Measurements from ENCODE around the gene FKBP8.
"Not testable (repeated sequence)": the region's sequence is repeated elsewhere in the genome, so short reads cannot be mapped to it uniquely, and the experiment has no call there.

The FKBP8 gene

GRCh38 chr19:18542941-18543813, at the start of gene FKBP8:
Gene FKBP8 (minus strand): TSS chr19:18543573. CDS start chr19:18541970, 1,603 bp downstream.
- DNase-seq: peak; percentile 95

- DNase-seq: not testable (repeated sequence)
These were observed 49.4 kb upstream of the FKBP8 start for GRCh38 chr19:18592732-18593131.

- no peak for DNase-seq
These were observed 48.5 kb upstream of the FKBP8 start for GRCh38 chr19:18591735-18592385.

GRCh38 chr19:18590273-18591272, 47.2 kb upstream of the FKBP8 start:
- no peak for DNase-seq

GRCh38 chr19:18589380-18590272, 46.3 kb upstream of the FKBP8 start:
- peak; percentile 69 for DNase-seq

GRCh38 chr19:18588611-18589379, 45.4 kb upstream of the FKBP8 start, which contains the start of gene REX1BD:
Gene REX1BD (plus strand): TSS chr19:18588798. CDS start chr19:18588802, 4 bp downstream.
- DNase-seq: peak; percentile 87

- DNase-seq: no peak
These were observed 44.7 kb upstream of the FKBP8 start for GRCh38 chr19:18587962-18588610.

- no peak for DNase-seq
These were observed 44.2 kb upstream of the FKBP8 start for GRCh38 chr19:18587561-18587960.

- DNase-seq: no peak
These were observed 42.9 kb upstream of the FKBP8 start for GRCh38 chr19:18586306-18586705.

GRCh38 chr19:18580311-18580710, 36.9 kb upstream of the FKBP8 start:
- DNase-seq: no peak

- no peak for DNase-seq
These were observed 34.1 kb upstream of the FKBP8 start for GRCh38 chr19:18577365-18577914.

GRCh38 chr19:18576383-18576782, 33.0 kb upstream of the FKBP8 start:
- DNase-seq: no peak

- DNase-seq: no peak
These were observed 31.4 kb upstream of the FKBP8 start for GRCh38 chr19:18574691-18575291.

- DNase-seq: peak; percentile 99
These were observed 28.4 kb upstream of the FKBP8 start, which contains the start of gene UBA52 for GRCh38 chr19:18571564-18572344. Gene UBA52 (plus strand): TSS chr19:18571857. CDS start chr19:18573301, 1,444 bp downstream.

- no peak for DNase-seq
These were observed 25.0 kb upstream of the FKBP8 start for GRCh38 chr19:18568367-18568766.

- DNase-seq: no peak
These were observed 23.6 kb upstream of the FKBP8 start for GRCh38 chr19:18566953-18567352.

GRCh38 chr19:18562086-18562485, 18.7 kb upstream of the FKBP8 start:
- no peak for DNase-seq

GRCh38 chr19:18559685-18560084, 16.3 kb upstream of the FKBP8 start:
- DNase-seq: no peak

- DNase-seq: no peak
These were observed 15.2 kb upstream of the FKBP8 start for GRCh38 chr19:18558604-18559003.

All from stimulated activated CD4-positive, alpha-beta T cell treated with anti-CD3 and anti-CD28 coated beads, Interleukin-4, amount 100 ng/mL, for 24 hours (primary cell).